ENCODE results near the gene SLCO1C1.

The SLCO1C1 gene

GRCh38 chr12:20798554-20798953, 103.4 kb downstream of the SLCO1C1 start:
- DNase-seq: peak in 2 of 3 experiments; percentile 15 to 68

- no peak for DNase-seq
Measured at GRCh38 chr12:20800160-20800559, 105.0 kb downstream of the SLCO1C1 start.

- no peak for DNase-seq
Measured at GRCh38 chr12:20801035-20801434, 105.9 kb downstream of the SLCO1C1 start.

Data from NCI-H1417 (cell line).